ENCODE results near the gene PREX1. TPM values are rescaled to one million over a fixed set of nuclear protein-coding genes. Genes with fewer than 3 reads are reported as not detected.

PREX1 gene
- total and polyA plus RNA-seq, 8 donors: 1.5 to 13.2 (median 6.3) TPM

DNA sequence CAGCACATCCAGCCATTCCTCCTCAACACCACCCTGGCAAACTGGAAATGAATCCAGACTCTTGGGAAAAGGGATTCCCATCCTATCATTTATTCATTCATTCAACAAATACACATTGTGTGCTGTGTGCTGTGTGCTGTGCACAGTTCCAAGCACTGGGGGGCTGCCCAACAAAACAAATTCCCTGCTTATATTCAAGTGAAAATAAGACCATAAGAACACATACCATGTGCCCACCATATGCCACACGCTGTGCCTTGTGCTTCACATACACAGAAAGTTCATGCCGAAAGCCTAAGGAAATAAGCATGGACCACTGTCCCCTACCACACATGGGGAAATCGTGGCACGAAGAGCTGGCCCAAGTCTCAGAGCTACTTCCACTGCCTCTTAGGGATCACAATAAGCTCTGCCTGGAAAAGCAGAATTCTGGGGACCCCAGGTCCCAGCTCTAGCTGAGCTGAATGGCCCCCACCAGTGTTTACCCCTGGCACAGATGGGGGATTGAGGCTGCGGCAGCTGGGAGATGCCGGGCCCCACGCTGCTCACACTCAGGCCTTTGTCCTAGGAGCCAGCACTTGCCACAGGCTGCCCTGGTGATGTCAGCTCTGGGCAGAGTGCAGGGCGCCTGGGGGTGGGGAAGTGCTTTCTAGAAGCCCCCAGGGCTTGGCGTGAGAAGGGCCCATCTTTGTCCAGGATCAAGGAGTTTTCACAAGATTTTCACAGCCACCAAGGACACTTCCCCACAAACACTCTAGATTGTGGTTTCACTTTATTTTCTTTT lies 99.6 kb downstream of the PREX1 start:
- no peak for FAIRE-seq
- Histone ChIP-seq H3K27ac (no peak overlapping the region), H3K9me3 (no peaks in the 10 kb centered on the region), H3K27me3 (no peaks in the 10 kb centered on the region), H3K36me3 (no peaks in the 10 kb centered on the region), H3K4me1 (peaks cover 0 to 2% (median 2%) of the 10 kb centered on the region in 3 donors), H3K4me3 (no peak overlapping the region)
- no peak for ATAC-seq
- TF ChIP-seq CTCF (IDR thresholded peaks at IDR 0.05): no peak
- DNase-seq: no peak
- intact Hi-C loops (cut with DNase I): no loop called here
- 87 to 91% methylated on average over 9 of the region's 9 CpGs for WGBS, 2 donors

GRCh38 chr20:48727226-48727625 lies 100.6 kb downstream of the PREX1 start:
- DNase-seq: no peak

GRCh38 chr20:48725555-48725991 lies 102.2 kb downstream of the PREX1 start:
- Histone ChIP-seq H3K9me3 (no peaks in the 10 kb centered on the region), H3K36me3 (no peaks in the 10 kb centered on the region), H3K4me3 (no peak overlapping the region), H3K4me1 (peaks cover 0 to 10% (median 10%) of the 10 kb centered on the region in 3 donors), H3K27me3 (no peaks in the 10 kb centered on the region), H3K27ac (no peak overlapping the region)
- FAIRE-seq: no peak
- no peak for ATAC-seq
- DNase-seq: no peak
- TF ChIP-seq CTCF (IDR thresholded peaks at IDR 0.05): no peak
- intact Hi-C loops (cut with DNase I): no loop called here
- 75 to 83% methylated on average over 3 of the region's 3 CpGs for WGBS, 2 donors

More at GRCh38 chr20:48727226-48727625, 100.6 kb downstream of the PREX1 start:
- H3K27ac ChIP-seq: no peak overlapping the region
- H3K27me3 ChIP-seq: no peaks in the 10 kb centered on the region
- H3K4me3 ChIP-seq: no peak overlapping the region
- FAIRE-seq: no peak
- WGBS, 2 donors: 89 to 93% methylated on average over 6 of the region's 6 CpGs
- no peaks in the 10 kb centered on the region for H3K9me3 ChIP-seq
- no peaks in the 10 kb centered on the region for H3K36me3 ChIP-seq
- peaks cover 0 to 10% (median 10%) of the 10 kb centered on the region in 3 donors for H3K4me1 ChIP-seq
- no peak for TF ChIP-seq CTCF (IDR thresholded peaks at IDR 0.05)
- intact Hi-C loops (cut with DNase I): no loop called here
- no peak for ATAC-seq

DNA sequence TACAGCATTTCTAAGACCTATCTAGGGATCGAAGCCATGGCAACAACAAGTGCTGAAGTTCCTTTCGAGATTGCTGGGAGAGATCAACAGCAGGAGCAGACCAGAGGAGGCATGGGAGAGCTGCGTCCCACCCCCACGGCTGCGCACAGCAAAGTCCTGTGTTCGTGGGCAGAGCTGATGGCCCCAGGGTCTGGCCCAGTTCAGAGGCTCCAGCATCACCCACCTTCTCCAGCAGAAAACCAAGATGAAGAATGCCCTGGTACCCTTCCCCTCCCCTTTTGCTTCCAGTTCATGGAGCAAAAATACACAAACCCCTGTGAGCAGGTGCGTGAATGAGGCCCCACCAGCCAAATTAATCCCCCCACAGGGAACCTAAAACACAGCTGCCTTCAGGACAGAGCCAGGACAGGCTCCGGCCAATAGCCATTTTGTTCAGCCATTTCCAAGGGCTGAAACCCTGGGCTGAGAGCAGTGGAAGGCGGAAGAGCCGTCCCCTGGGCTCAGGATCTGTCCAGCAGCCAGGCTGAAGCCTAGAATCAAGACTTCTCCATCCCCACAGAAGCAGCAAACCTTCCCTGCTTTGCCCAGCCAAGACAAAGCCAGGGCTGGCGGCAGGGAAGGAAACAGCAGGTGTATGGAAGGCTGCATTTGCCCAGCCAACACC lies 102.8 kb downstream of the PREX1 start:
- Histone ChIP-seq H3K27me3 (no peaks in the 10 kb centered on the region), H3K9me3 (no peaks in the 10 kb centered on the region), H3K36me3 (no peaks in the 10 kb centered on the region), H3K4me1 (peaks cover 0 to 10% (median 10%) of the 10 kb centered on the region in 3 donors), H3K27ac (no peak overlapping the region), H3K4me3 (no peak overlapping the region)
- no peak for FAIRE-seq
- 91 to 92% methylated on average over 11 of the region's 11 CpGs for WGBS, 2 donors
- no peak for TF ChIP-seq CTCF (IDR thresholded peaks at IDR 0.05)
- intact Hi-C loops (cut with DNase I): no loop called here
- ATAC-seq: no peak
- no peak for DNase-seq
